SW 1271 (cell line): ENCODE data around the gene ANAPC13.

Experiments
- DNase-seq, 2 experiments: peaks; one replicate each; lab custom pipeline; 2025; lab: John Stamatoyannopoulos, UW

ANAPC13 gene, protein sequence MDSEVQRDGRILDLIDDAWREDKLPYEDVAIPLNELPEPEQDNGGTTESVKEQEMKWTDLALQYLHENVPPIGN

DNA sequence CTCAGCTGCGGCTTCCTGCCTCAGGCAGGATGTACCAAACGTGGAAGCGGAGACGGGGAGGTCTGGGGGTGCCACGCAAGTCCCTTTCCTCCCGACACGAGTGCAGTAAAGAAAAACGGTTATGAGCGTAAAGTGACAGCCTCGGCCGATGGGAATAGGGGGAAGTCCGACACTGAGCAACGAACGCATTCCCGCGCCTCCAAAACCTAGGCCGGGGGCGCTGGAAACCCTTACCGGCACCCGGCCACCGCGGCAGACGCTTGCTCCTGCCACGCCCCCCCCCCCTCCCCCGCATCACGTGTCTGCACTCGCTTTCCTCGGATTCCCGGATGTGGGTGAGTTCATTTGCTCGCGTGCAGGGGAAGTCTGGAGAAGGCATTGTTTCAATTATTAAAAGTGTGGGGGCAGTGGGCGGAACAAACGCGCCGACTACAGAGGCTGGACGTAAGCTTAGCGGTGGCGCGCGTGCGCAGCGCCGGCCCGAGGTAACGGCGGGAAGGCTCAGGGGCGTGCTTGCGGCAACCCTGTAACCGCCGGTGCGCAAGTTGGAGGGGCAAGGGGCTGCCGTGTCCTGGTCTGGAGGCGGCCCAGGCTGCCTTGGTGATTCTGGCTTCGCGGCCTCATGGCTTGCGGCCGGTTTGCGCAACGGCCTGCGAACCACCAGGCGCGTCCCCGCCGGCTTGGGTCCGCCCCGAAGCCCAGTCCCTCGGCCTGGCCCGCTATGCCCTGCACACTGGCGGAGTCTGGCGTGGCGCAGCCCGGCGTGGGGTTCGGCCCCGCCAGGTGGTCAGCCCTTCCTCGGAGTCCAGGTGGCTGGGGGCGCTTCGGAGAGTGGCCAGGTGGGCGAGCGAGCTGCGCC is at the start of gene ANAPC13, which contains the start of gene CEP63:
TSS of gene ANAPC13 (minus strand) at position 268 of the 859 bp plus-strand sequence. CDS start 3,081 bp downstream, outside the sequence.
TSS of gene CEP63 (plus strand) at position 340 of the 859 bp plus-strand sequence. CDS start 9,264 bp downstream, outside the sequence.
- peak; percentile 96 to 98 for DNase-seq

DNA sequence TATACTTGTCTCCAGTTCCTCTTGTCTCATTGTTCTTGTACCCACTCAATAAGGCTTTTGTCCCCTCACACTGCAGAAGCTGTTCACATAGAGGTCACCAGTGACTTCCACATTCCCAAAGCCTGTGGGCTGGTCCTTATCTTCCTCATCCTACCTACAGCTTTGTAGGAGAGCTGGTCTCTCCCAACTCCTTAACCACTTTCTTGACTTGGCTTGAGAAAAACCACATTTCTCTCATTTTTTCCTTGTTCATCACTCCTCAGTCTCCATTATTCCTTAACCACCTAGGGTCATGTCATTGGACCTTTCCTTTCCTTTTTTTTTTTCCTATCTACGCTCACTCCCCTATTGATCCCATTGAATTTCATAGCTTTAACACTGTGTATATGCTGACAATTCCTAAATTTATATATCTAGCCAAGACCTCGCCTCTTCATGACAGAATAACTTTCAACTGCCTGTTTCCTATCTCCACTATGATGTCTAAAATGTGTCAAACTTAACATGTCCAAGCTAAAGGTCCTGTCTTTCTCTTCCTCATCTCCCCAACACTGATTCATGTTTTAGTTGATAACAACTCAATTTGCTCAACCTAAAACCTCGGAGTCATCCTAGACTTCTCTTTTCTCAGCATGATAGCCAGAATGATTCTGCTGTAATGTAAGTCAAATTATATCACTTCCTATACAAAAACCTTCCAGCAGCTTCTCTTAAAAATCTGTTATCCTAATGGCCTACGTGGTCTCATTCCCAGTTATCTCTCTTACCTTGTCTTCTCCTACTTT is 49.6 kb upstream of the ANAPC13 start:
- no peak for DNase-seq

DNA sequence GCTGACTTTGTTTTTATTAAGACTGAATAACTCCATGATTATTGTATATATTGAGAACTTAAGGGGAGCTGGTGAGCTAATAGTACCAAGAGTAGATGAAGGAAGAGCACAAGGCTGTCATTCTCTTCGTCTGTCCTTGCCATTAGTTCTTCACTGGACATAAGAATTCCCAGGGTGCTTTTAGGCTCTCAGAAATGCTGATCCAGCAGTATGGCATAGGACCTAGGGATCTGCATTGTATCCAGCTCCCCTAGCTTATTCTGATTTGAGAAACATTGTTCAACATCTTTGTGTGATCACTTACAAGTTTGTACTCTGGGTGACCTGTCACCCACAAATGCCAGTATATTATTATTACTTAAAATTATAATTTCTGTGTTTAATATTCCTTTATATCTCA is 47.7 kb upstream of the ANAPC13 start:
- DNase-seq, result no peak

DNA sequence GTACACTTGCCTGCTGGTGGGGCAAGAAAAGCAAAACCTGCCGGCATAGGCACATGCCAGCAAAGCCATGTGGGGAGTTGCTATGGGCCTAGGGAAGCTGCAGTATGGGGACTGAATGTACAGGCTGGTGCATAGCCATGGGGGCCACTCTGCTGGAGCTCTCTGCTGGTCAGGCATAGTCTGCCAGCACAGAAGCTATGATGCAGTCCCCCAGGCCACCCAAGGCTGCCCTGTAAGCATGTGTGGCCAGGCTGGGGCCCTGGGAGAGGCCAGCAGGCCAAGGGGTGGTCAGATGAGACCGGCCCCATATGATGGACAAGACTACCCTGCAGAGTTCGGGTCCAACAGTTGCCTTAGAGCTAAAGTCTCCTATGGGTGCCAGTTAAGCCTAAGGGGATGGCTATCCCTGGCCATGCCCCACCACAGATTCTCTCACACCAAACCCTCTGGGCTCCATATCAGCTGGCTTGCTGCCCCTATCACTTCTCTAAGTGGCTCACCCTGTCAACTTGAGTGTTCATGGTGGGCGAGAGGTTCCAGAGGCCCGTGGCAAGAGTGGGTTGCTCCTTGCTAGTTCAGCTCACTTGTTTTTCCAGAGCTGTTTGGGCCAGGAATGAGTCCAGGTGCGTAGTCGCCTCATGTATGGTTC is 41.9 kb upstream of the ANAPC13 start:
- DNase-seq, result no peak

DNA sequence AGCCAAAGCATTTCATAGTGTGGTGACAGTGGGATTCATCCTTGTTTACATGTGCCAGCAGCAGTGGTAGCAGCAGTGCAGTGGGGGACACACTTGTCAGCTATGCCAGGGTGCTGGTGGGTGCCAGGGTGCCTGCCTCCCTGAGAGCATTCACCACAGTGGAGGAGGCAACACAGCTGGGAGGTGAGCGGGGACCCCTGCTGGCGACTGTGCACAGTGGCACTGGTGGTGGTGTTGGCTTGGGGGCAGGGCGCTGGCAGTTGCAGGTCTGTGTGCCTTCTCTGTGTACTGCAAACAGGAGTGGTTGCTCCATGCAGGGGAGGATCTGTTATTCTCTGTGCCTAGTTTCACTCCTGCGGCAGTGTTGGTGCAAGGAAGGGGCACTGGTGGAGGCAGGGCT is 41.3 kb upstream of the ANAPC13 start:
- peak in 1 of 2 experiments; percentile 9 for DNase-seq

DNA sequence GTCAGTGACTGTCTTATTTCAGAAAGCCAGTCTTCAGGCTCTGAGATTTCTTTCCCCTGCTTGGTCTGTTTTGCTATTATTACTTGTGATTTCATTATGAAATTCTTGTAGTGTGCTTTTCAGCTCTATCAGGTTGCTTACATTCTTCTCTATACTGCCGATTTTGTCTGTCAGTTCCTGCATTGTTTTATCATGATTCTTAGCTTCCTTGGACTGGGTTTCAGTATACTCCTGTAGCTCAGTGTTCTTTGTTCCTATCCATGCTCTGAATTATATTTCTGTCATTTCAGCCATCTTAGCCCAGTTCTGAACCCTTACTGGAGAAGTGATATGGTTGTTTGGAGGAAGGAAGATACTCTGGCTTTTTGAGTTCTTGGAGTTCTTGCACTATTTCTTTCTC is 40.5 kb upstream of the ANAPC13 start:
- no peak for DNase-seq

DNA sequence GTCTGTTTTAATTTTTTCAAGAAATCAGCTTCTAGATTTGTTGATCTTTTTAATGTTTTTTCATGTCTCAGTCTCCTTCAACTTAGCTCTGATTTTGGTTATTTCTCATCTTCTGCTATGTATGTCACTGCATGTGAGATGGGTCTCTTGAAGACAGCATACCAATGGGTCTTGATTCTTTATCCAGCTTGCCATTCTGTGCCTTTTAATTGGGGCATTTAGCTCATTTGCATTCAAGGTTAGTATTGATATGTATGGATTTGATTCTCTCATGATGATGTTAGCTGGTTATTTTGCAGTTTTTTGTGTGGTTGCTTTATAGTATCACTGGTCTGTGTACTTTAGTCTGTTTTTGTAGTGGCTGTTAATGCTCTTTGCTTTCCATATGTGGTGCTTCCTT is 39.5 kb upstream of the ANAPC13 start:
- DNase-seq, result no peak

DNA sequence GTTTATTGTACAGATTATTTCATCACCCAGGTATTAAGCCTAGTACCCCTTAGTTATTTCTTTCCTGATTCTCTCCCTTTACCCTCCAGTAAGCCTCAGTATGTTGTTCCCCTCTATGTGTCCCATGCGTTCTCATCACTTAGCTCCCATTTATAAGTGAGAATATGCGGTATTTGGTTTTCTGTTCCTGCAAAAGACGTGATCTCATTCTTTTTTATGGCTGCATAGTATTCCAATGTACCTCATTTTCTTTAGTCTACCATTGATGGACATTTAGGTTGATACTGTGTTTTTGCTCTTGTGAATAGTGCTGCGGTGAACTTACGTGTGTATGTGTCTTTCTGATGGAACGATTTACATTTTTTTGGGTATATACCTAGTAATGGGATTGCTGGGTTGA is 36.8 kb upstream of the ANAPC13 start:
- no peak for DNase-seq

DNA sequence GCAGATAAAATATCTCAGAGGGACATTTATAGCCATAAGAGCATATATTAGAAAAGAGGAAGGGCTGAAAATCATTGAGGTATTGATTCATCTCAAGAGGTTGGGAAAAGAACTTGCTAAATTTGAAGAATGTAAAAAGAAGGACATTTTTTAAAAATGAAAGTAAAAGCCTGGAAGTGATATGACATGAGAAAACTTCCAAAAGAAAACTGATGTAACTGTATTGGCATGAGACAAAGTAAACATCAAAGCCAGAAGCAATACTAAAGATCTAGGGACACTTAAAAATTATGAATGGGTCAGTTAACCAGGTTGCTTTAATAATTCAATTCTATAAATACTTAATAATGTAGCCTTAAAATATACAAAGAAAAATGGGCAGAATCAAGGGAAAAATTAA is 32.0 kb upstream of the ANAPC13 start:
- peak in 1 of 2 experiments; percentile 13 for DNase-seq

DNA sequence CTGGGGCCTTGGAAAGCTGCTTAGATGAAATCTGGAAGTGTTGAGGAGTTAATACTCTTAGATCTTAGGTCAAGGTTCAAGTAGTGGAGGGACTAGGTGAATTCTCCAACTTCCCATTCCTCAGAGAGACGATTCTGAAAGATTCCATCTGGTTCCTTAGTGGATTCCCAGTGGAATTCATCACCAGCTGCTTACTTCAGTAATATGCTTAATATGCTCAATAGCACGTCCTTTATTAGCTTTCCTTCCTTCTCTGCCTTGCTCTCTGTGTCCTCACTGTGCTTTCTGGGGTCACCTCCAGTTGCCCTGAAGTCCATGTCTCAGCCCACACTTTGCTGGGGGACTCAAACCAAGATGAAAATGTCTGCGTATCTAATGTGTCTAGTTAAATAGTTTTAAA is 31.1 kb upstream of the ANAPC13 start:
- no peak for DNase-seq

DNA sequence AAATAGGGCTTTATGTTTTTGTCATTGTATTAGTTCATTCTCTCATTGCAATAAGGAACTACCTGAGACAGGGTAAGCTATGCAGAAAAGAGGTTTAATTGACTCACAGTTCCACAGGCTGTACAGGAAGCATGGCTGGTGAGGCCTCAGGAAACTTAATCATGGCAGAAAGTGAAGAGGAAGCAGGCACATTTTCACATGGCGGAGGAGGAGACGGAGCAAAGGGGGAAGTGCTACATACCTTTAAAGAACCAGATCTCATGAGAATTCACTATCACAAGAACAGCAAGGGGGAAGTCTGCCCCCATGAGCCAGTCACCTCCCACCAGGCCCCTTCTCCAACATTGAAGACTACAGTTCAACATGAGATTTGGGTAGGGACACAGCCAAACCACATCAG is 25.7 kb upstream of the ANAPC13 start:
- no peak for DNase-seq

DNA sequence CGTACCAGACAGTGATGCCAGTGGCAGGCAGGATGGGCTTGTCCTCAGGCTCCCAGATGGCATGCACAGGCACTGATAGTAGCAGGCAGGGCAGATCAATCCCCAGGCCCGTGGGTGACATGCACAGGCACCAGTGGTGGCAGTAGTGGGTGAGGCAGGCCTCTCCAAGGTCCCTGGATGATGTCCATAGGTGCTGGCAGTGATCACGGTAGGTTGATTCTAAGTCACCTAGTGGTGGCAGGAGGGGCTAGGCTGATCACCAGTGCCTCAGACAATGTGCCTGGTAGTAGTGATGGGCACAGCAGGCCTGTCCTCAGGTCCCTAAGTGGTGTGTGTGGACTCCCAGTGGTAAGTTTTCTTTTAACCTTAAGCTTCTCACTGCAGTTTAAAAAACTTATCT is 19.7 kb upstream of the ANAPC13 start:
- no peak for DNase-seq

DNA sequence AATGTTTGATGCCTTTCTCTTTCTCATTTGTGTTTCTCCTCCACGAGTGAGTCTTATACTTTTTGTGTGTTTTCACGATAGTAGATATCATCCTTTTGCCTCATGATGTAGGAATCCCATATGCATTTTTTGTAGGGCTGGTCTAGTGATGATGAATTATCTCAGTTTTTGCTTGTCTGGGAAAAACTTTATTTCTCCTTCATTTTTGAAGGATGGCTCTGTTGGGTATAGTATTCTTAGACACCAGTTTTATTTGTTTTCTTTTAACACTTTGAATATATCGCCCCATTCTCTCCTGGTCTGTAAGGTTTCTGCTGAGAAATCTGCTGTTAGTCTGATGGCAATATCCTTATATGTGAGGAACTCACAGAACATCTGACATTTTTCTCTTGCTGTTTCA is 18.3 kb upstream of the ANAPC13 start:
- no peak for DNase-seq

DNA sequence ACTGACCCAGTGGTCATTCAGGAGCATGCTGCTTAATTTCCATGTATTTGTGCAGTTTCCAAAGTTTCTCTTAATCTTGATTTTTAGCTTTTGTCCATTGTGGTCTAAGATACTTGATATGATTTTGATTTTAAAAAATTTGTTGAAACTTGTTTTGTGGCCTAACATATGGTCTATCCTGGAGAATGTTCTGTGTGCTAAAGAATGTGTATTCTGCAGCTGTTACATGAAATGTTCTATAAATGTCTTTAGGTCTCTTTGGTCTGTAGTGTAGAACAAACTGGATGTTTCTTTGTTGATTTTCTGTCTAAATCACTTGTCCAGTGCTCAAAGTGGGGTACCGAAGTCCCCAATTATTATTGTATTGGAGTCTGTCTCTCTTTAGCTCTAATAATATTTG is 17.5 kb upstream of the ANAPC13 start:
- no peak for DNase-seq

DNA sequence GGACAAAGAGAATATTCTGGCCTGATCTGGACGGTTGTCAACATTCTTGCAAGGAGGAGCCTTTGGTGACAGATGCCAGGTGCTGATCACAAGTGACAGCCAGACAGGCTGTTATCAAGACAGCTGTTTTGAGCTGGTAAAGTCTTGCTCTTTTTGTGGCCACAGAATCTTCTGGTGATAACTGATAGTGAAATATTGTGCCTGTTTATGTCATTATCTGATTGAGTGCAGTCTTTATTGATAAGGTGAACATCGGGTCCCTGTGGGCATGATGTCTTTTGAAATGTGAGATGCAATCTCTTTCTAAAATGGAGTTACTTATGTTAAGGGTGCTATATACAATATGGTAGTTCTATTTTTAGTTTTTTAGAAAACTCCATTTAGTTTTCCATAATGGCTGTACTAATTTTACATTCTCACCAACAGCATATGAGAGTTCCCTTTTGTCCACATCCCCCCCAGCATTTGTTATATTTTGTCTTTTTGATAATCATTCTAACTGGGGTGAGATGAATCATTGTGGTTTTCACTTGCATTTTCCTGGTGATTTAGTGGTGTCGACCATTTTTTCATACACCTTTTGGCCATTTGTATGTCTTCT is 10.8 kb upstream of the ANAPC13 start:
- DNase-seq, result no peak

DNA sequence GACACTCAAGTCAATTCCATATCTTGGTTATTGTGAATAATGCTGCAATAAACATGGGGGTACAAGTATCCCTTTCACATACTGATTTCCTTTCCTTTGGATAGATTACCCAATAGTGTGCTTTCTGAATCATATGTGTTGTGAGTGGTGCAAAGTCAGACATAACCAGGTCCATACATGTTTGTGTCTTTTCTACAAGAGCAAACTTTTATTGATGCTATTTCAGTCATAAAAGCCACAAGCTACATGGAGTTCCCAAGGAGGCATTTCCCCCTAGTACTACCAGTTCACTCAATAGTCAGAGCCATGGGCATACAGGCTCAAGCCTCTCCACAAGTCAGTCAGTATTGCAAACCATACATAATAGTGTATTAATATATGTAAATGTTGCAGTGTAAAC is 10.2 kb upstream of the ANAPC13 start:
- no peak for DNase-seq

DNA sequence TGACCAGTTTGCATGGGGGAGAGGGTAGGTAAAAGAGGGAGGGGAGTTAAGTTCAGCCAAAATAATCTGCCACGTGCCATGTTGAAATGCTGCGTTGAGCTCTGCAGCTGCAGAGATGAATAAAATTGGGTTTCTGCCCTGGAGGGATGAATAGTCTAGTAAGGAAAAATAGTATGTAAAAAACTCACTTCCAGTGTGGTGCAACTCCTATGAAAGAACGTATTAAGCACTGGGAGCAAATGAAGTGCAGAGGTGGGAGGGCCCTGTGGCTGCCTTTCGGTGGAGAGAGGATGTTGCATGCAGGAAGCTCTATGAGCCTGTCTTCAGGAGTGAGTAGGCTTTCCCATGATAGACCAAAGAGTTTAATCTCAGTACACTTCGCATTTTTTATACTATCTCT is 8.7 kb upstream of the ANAPC13 start:
- no peak for DNase-seq

DNA sequence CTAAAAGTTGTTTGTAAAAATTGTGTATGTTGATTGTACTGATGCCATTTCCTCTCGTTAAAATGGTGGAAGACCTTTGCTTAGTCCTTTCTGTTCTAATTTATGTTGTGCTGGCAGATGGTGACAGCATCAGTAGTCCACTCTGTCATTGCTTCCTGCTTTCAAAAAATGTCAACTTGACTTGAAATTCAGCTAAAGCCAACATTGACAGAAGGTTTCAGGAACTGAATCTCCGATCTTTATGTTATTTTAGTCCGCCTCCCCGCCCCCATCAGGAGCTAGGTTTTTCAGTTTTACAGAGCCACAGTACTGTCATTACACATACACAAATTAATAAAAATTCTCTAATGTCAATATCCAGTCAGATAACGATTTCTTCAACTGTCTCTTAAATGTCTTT is 1.6 kb upstream of the ANAPC13 start:
- DNase-seq, result no peak

DNA sequence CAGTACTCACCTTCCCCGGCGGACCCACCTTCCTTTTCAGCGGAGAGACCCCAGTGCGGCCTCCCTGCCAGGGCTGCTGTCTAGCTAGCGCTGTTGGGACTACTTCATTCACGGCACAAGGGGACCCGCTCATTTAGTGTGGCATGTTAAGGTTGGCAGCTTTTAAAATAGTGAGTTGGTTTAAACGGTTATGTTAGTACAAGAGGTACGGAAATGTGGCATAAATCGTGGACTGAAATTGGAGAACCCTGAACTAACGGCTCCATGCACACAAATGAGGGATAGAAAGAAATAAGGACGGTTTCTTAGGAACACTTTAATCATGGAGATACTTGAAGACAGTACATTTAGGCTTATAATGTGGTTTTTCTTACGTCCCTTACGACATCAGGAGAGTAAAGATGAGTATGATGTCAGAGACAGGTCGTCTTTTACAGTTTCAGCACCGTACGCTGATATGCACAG is 824 bp upstream of the ANAPC13 start:
- peak in 1 of 2 experiments; percentile 40 for DNase-seq

DNA sequence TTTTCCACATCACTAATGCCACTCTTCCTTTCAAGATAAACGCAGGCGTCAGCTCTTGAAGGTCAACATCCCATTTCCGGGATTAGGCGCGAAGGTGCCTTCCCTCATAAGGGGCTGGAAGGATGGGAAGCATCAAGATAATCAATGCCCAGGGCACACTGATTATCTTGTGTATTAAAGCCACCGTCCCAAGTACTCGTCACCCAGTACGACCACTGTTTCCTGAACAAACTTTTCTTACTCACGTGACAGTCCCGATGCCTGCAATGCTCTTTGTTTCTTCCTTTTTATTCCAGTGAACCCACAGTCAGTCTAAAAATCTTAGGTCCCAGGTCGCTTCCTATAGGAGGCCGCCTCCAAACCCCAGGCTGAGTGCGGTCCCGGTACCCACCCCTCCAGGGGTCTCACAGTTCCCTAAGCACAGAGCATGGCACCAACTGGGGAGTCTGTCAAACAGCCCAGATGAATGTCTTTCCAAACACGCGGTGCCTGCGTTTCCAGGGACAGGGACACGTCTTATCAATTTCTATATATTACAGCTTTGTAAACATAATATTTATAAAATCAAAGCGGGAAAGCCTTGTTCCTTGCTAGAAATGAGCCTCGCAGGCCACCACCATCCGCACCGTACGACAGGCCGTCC is 589 bp downstream of the ANAPC13 start:
- DNase-seq, result peak in 1 of 2 experiments; percentile 62

DNA sequence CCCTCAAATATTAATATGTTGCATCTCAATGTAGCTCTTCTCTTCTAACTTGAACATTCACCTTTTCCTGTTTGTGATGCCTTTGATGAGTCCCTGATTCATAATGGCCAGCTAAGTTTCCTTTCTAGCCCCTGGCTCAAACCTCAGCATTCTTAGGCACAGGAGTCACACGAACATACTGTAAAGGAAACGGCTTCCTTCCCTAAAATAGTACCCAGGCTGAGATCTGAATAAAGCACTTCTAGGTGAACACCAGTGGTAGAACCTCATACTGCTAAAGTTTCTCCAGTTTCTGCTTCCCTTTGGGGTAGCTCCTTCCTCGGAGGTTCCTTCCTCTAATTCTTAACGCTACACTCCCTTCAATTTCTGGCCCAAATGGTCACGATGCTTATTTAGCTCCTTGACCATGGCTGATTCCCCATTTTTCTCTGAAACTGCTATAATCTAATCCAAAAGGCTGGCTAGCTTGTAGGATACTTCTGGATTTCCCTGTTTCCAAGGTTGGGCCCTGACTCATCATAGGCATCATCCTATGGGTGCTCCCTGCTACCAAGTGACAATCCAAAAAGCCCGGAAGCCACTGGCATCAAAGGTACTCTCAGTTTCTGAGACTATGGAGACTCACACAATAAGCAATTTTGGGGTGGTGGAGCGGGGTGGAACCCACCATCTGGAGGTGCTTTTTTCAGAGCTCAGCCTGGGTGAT is 2.4 kb downstream of the ANAPC13 start:
- peak; percentile 30 to 67 for DNase-seq
